ENCODE data around the gene ZCCHC3. TPM values are rescaled to one million over a fixed set of nuclear protein-coding genes. Genes with fewer than 3 reads are reported as not detected.

Gene ZCCHC3
- polyA plus RNA-seq, 1 donor = 27.1 TPM

DNA sequence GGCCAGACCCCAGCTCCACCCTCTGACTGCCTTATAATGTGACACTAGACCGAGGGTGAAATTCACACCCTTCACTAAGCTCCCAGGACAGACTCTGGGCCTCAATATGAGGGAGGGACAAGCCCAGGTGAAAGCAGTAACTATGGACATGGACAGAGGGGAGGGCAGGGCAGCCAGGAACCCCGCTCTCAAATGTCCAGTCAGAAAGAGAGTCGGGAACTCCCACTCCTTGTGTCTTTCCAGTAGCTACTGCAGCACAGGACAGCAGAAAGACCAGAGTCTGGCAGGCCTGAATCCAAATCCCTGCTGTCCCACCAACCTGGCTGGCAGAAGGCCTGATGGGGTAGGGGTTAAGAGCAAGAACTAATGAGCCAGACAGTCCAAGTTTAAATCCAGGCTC is 13.2 kb upstream of the ZCCHC3 start:
- no peak for DNase-seq (ENCODE audit: low read depth)

DNA sequence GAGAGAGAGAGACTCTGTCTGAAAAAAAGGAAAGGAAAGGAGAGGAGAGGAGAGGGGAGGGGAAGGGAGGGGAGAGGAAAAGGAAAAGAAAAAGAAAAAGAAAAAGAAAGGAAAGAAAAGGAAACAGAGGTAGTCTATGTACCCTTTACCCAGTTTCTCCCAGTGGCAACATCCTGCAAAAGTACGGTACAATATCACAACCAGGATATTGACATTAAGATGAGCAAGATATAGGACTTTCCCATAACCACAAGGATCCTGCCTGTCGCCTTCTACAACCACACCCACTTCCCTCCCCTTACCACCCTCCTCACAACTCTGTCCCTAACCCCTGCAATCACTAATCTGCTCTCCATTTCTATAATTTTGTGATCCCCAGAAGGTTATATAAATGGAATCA is 10.9 kb upstream of the ZCCHC3 start:
- DNase-seq (ENCODE audit: low read depth) = no peak

DNA sequence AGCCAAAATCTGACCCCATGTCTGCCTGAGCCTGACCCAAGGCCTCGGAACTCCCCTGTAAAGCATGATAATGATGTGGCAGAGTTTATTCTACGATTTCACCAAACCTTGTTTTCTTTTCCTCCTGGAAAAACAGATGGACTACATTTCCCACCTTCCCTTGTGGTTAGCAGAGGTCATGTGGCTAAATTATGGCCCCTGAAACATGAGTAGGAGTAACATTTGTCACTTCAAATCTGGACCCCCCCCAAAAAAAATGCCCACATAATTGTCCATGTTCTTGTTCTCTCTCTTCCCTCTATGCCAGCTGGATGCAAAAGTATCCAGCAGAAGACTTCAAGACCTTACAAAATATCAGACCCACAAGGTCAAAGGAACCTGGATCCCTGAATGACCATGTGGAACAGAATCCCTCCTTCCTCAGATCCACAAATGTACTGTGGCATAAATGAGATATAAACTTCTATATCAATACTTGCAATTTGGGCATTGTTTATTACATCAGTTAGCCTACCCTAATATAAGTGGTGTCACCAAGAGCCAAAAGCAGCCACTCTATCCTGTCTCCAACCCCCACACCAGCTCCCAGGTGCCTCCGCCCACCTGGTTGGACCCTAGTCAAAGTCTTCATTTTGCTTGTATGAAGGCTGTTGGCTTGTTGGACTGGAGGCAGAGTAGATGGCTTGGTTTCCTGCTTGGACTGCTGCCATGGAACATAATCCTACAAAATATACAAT is 8.2 kb upstream of the ZCCHC3 start:
- no peak for DNase-seq (ENCODE audit: low read depth)

DNA sequence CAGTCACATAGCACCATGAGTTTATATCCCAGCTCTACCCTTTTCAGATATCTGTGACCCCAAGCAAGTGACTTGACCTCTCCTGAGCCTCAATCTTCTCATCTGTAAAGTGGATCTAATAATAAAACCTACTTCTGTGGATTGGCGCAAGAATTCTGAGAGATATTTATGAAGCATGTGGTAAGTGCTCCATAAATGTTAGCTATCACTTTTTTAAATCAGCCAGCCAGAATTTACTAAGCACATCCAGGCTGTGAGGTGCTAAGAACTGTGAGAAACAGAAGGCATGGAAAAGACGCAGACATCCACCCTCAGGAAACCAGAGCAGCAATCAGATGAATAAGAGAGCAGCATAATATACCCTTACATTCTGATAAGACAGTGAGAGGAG is 7.7 kb upstream of the ZCCHC3 start:
- no peak for DNase-seq (ENCODE audit: low read depth)

DNA sequence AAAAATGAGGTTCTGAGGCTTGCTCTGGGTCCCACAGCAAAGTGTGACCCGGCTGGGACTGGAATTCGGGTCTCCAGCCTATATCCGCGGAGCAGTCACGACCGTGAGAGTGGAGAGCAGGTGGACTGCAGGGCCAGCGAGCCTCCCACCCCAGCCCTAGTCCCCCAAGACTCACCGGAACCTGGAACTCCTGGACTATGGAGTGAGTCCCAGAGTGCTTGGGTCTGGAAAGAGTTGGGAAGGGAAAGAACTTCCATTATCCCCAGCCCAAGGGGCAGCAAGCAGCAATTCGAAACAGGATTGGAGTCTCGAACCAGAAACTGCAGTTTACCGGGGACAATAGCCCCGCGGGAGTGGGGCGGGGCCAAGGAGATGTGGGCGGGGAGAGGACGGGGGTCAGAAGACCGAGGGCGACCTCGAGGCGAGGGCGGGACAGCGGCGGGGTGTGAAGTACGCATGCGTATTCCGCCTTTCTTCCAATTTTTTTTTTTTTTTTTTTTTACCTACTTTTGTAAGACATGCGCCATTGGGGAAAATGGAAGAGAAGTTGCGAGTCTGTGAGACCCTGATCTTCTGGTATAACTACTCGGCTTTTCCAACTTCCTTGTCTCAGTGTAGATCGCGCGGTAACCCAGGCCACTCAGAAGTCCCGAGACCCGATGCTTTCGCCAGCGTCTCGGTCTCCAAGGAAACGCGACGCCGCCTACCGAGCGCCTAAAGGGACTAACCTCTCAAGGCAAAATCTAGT is 7.1 kb upstream of the ZCCHC3 start, which contains the start of gene C20orf96:
C20orf96 (minus strand) TSS at position 667 of the 748 bp plus-strand sequence; CDS start at position 527, 140 bp downstream.
- DNase-seq (ENCODE audit: low read depth) = peak; percentile 82

DNA sequence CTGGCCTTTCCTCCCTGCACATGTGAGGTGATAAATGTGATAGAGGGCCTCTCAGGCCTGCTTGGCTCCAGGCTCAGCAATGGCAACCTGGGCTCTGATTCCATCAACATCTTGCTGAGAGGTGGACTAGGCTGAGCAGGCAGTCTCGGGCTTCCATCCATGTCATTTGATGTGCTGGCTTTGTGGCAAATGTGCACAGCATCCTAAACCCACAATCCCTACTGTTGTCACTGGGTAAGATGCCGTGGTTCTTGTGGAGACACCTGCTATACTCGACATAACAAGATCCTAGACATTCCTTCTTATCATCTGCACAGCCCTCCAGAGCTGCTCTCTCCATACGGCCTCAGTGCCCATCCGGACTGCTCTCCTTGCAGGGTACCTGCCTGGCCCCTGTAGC is 2.8 kb upstream of the ZCCHC3 start:
- no peak for DNase-seq (ENCODE audit: low read depth)

DNA sequence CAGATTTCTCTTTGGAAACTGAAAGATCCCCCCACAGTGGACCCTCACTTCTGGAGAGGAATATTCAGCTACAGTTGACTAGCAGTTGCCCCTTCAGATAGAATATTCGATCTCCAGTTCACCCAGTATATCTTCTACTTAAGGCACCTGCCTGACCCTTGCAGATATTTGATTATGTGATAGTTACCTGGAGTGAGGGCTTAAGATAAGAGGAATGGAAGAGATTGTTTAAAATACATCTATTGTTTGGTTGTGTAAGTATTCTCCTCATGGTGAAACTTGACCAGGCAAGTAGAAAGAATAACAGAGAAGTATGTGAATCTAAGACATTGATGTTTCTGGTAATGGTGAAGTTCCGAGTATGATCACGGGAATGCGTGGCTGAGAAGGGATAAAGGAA is 1.6 kb upstream of the ZCCHC3 start:
- DNase-seq (ENCODE audit: low read depth) = no peak

DNA sequence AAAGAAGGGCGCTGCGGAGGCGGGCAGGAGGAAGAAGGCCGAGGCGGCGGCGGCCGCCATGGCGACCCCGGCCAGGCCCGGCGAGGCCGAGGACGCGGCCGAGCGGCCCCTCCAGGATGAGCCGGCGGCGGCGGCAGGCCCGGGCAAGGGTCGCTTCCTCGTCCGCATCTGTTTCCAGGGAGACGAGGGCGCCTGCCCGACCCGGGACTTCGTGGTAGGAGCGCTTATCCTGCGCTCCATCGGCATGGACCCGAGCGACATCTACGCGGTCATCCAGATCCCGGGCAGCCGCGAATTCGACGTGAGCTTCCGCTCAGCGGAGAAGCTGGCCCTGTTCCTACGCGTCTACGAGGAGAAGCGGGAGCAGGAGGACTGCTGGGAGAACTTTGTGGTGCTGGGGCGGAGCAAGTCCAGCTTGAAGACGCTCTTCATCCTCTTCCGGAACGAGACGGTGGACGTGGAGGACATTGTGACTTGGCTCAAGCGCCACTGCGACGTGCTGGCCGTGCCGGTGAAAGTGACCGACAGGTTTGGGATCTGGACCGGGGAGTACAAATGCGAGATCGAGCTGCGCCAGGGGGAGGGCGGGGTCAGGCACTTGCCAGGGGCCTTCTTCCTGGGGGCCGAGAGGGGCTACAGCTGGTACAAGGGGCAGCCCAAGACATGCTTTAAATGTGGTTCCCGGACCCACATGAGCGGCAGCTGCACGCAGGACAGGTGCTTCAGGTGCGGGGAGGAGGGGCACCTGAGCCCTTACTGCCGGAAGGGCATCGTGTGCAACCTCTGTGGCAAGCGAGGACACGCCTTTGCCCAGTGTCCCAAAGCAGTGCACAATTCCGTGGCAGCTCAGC is 780 bp downstream of the ZCCHC3 start:
- no peak for DNase-seq (ENCODE audit: low read depth)

DNA sequence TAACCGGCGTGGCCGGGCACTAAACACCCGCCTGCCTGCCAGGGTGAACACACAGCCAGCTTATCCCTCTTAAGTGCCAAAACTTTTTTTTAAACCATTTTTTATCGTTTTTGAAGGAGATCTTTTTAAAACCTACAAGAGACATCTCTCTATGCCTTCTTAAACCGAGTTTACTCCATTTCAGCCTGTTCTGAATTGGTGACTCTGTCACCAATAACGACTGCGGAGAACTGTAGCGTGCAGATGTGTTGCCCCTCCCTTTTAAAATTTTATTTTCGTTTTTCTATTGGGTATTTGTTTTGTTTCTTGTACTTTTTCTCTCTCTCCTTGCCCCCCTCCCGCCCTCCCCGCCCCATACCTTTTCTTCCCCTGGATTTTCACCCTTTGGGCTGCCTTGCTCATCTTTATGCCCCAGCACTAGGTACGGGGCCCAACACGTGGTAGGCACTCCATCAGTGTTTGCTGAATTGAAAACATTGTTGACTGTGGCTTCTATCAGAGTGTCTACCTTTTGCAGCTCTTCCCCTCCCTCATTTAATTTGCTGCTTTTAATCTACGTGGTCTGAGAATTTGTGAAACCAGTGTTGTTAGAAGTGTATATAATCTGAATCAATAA is 1.5 kb downstream of the ZCCHC3 start:
- DNase-seq (ENCODE audit: low read depth) = no peak

DNA sequence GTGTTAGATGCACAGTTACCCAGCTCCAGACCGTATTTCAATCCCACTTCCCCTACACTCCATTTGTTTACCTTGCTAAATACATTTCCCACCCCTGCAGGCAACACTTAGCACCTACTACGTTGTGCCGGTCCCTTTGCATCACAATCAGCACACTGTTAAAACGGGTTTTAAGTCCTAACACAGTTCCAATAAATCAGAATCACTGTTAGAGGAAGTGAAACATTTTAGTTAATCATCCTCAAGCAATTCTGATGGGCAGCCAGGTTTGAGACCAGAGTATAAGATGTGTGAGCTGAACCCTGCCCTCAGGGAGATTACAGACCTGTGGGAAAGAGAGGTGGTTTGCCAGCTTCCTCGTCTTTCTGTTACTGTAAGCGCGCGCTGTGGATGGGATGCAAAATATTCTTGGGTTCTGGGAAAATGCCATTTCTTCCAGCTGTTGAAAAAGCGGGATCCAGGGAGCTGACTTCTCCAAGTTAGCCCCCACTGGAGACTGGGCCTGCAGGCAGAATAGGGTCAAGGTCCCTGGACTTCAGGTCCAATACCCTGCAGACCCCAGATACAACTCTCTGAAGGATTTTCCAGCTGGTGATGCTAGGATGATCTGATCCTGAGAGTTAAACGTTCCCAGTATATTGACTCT is 3.1 kb downstream of the ZCCHC3 start:
- DNase-seq (ENCODE audit: low read depth) = no peak

DNA sequence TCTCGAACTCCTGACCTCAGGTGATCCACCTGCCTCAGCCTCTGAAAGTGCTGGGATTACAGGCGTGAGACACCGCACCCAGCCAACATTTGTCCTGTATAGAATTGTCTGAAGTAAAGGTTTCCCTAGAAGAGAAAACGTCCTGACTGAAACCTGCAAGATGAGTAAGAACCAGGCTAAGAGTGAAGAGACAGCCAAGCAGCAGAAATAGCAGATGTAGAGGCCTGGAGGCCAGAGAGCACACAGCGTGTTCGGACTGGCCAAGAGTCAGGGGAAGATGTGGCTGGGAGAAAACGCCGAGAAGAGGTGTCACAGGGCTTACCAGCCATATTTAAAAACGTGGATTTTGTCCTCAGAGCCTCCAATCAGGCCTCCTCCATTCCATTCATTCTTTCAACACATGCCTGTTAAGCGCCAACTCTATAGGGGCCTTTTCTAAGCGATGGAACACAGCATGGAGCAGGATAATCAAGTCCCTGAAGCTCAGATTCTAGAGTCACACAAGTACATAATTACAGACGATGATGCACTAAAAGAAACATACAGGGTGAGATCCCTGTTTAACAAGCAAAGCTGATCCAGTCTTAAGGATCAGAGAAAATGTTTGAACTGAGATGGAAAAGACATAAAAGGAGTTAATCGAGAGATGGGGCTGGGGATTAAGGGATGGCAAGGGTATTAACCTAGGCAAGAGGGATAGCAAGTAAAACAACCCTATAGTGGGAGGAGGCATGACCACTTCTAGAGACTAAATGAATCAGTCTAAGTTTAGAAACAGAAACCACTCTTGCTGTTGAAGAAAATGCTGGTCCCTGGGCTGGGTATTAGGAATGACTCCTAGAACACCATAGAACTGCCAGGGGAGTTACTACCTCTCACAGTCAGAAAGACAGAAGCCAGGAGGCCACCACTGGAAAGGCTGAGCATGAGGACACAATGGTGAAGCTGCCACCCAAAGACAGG is 4.8 kb downstream of the ZCCHC3 start:
- no peak for DNase-seq (ENCODE audit: low read depth)

DNA sequence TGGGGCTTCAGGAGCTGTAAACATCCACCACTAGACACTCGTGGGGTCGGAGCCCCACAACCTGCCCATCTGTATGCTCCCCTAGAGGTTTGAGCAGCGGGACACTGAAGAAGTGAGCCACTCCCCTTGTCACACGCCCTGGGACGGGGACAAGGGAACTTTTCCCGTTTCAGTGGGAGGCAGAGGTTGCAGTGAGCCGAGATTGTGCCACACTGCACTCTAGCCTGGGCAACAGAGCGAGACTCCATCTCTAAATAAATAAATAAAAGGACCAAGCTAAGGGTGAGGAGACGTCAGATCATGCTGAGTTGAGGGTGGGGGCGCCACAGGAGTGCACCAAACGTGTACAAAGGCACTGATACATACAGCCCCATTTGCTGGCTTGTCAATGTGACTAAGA is 8.4 kb downstream of the ZCCHC3 start:
- DNase-seq (ENCODE audit: low read depth) = no peak

DNA sequence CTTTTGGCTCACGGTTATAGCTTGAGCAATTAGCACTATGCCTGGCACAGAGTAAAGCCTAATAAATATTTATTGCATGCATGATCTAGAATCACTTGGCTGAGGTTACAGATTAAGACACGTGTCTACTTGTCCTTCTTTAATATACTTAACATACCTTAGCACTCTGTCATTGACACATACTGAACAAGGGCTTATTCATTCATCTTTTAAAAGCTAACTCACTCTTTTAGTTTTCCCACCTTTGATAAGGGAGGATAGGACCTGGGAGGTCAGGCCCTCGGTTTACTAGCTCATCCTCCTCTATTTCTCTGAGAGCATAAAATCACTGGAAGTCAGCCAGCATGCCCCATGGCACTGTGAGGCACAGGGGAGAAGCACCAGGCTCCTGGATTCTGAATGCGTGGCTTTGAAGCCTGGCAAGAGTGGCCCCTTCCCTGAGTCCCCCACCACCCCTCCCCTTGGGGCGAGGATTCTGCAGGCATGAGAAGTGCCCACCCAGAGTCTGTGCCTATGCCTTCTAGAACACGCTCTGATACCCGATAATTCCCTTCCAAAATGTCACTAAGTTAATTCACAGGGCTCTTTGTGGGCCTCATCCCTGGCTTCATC is 11.2 kb downstream of the ZCCHC3 start:
- DNase-seq (ENCODE audit: low read depth) = no peak

DNA sequence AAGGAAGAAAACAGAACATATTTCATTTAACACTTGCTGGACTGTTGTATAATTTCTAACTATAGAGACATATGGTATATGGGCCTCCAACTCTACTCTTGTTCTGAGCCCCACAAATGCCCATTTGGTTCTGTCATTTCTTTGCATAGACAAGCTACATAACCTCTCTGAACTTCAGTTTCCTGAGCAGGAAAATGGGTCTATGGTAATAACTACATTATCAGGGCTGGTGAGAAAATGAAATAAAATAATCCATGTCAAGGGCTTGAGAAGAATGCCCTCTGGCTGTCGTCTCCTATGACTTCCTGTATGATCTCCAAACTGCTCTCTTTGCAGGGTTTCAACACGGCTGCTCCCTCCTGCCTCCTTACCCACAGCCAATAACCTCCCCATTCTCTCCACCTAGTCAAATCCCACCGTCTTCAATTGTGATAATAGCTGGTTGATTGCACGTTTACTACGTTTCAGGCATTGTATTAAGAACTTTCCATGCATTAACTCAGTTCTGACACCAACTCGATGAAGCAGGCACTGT is 12.0 kb downstream of the ZCCHC3 start:
- DNase-seq (ENCODE audit: low read depth) = no peak

DNA sequence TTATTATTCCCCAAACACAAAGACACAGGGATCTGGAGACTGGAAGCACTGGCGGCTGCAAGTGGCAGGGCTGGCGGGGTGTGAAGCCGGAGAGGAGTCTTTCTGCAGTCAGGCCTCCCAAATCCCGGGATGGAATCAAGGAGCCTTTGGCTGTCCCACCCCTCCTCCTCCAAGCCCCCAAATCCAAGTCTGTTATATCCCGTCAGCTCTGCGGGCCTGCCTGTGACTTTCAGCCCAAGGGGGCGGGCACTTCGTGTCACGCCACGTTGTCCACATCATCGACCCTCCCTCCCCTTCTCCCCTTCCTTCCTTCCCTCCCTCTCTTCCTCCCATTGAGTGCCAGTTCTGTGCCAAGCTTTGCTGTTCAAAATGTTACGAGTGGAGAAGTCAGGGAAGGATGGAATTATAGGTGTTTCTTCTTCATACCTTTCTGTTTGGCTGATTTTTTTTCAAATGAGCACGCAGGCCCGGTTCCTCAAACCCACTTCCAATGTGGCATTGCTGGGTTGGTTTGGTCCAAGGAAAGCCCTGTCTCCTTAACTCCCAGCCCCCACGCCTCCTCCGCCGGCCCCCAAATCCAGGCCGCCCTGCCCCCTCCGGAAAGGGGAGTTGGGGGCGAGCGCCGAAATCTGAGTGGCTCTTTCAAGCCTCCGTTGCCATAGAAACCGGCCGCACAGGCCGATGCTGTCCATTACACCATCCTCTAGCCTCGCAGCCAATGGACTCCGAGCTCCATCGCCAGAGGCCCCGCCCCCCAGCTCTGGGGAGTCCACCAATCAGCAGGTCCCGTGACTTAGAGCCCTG is 12.7 kb downstream of the ZCCHC3 start:
- DNase-seq (ENCODE audit: low read depth) = peak; percentile 97

DNA sequence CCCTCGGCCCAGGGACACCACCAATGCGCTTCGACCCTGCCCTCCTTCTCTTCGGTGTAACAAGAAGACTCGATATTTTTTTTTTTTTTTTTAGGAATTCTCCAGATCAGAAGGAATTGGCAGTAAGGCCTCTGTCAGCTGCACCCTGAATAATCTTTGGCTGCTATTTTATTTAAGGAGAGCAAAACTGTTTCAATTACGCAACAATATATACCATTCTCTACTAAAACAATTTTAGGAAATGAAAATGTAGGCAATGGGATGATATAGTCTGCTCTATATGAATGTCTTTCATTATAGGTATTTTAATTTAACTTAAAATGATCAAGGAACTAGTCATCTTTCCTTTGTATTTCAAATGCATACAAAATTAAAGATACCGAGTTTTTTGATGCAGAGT is 13.3 kb downstream of the ZCCHC3 start:
- no peak for DNase-seq (ENCODE audit: low read depth)

DNA sequence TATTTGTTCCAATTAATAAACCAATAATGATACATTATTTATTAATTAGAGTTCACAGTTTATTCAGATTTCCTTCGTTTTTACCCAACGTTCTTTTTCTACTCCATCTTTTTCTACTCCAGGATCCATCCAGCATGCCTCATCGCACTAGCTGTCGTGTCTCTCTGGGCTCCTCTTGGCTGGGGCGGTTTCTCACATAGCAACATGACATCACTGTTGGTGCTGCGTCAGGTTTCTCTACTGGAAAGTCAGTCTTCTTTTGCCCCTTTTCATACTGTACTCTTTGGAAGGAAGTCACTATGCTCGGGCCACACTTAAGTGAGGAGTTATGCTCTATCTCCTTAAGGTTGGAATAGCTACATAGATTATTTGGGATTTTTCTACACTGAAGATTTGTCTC is 14.2 kb downstream of the ZCCHC3 start:
- DNase-seq (ENCODE audit: low read depth) = no peak

DNA sequence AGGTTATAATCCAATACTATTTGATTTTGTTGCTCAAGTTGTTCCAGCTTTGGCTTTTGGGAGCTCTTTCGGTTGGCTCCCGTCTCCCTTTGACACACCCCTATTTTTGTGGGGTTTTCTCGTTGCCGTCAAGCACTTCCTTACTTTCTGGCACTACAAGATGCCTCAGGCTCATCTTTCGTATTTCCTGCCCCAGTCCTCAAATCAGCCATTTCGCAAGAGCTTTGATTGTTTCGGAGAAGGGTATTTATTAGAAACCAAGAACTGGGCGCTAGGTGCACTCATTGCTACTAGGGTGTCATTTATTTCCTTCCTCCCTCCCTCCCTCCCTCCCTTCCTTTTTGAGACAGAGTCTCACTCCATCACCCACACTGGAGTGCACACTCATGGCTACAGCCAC is 14.7 kb downstream of the ZCCHC3 start:
- no peak for DNase-seq (ENCODE audit: low read depth)

DNA sequence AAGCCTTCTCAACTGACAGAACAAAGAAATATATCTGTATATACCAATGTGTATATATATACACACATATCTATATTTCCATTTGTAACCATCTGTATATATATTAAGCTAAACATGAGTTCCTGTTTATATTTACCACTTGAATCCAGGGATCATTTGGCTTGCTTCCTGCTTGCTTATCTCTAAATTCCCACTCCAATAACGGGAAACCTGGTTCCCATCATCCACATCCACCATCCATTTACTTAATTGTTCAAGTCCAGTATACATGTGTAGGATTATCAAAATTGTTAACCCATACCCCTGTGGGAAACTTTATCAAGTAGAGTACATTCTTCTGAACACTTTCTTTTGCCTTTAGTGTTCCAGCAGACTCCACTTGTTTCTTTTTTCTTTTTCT is 15.5 kb downstream of the ZCCHC3 start:
- DNase-seq (ENCODE audit: low read depth) = no peak

All from forelimb muscle (tissue), 1 donor.